GM19397 (cell line): ENCODE results near the gene USP27X.
A peak's percentile ranks its signal among the peaks of the same experiment; 100 is the strongest.

Source experiments
- ATAC-seq: cut with Tn5 transposase; IDR thresholded peaks from one replicate; pipeline ENCODE4 v1.9.1; 2021; ENCODE audit warnings: mild to moderate bottlenecking, moderate library complexity; ENCODE audit not compliant: unreplicated experiment

USP27X gene

DNA sequence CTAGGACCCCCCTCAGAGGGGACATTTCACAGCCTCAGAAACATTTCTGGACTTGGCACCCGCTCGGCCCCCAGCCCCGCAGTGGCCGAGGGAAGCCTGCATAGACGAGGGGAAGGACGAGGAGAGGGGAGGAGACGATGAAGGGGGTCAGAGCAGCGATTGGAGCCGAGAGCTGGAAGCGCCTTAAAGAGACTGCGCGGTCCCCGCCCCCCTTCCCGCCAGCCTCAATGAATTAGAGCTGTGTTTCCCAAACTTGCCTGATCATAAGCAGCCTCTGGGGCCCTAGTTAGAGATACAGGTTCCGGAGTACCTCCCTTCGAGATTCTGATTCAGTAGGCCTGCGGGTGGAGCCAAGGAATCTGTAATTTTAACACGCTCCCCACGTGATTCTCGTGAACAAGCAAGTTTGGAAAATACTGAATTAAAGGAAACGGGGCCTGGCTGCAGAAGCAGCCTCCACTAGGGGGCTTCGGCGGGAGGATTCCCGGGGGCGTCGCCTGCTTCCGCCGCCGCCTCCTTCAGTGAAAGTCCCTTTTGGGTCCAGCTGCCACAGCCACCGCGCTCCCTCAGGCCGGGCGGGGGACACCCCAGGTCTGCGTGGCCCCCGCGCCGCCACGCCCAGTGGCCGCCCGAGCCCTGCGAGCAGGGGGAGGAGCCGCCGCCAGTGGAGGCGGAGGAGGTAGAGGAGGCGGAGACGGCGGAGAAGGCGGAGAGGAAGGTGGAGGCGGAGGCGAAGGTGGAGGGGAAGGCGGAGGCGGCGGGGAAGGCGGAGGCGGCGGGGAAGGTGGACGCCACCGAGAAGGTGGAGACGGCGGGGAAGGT lies at the start of gene USP27X:
TSS of gene USP27X (plus strand) at position 651 of the 822 bp plus-strand sequence. CDS start 824 bp downstream, outside the sequence.
- peak; percentile 98 for ATAC-seq

GRCh38 chrX:49838374-49838773 lies 40.9 kb upstream of the USP27X start:
- no peak for ATAC-seq

GRCh38 chrX:49840679-49841078 lies 38.6 kb upstream of the USP27X start:
- ATAC-seq = no peak

DNA sequence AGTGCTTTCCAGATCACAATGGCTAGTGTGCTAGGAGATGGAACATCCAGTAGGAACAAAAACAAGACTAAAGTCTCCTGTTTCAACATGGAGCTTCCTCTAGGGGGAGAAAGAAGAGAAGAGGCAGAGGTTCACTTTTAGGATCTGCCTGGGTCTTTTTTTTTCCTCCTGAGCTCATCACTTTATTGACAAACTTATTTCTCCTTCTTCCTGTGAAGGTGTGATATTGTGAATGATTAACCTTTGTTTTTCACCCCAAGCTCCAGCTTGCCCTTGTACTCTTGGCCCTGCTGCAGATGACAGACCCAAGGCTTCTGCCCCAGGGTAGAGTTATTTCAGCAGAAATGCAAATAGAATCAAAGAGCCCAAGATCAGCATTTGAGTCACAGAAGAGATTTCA lies 36.7 kb upstream of the USP27X start:
- no peak for ATAC-seq

GRCh38 chrX:49844611-49845010 lies 34.7 kb upstream of the USP27X start:
- ATAC-seq = no peak

GRCh38 chrX:49845701-49846403 lies 33.4 kb upstream of the USP27X start:
- ATAC-seq = no peak

GRCh38 chrX:49846522-49846921 lies 32.8 kb upstream of the USP27X start:
- ATAC-seq = no peak

- no peak for ATAC-seq
These were observed 31.0 kb upstream of the USP27X start for GRCh38 chrX:49848275-49848674.

DNA sequence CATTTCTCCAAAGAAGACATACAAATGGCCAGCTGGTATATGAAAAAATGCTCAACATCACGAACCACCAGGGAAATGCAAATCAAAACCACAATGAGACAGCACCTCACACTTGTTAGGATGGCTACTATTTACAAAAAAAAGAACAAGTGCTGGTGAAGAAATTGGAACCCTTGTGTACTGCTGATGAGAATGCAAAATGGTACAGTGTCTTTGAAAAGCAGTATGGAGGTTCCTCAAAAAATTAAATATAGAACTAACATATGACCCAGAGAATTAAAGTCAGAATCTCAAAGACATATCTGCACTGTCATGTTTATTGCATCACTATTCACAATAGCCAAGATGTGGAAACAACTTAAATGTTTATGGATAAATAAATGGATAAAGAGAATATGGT lies 29.3 kb upstream of the USP27X start:
- ATAC-seq = no peak

GRCh38 chrX:49853661-49854060 lies 25.6 kb upstream of the USP27X start:
- no peak for ATAC-seq

DNA sequence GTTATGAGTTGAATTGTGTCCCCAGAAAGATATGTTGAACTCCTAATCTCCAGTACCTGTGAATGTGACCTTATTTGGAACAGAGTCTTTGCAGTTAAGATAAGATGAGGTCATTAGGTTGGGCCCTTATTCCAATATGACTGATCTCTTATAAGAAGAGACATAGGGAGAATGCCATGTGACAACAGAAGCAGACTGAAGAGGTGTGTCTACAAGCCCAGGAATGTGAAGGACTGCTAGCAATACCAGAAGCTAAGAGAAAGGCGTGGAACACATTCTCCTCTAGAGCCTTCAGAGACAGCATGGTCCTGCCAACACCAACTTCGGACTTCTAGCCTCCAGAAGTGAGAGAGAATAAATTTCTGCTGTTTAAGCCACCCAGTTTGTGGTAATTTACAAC lies 22.5 kb upstream of the USP27X start:
- no peak for ATAC-seq

- ATAC-seq = no peak
These were observed 20.9 kb upstream of the USP27X start for GRCh38 chrX:49858341-49858740.

DNA sequence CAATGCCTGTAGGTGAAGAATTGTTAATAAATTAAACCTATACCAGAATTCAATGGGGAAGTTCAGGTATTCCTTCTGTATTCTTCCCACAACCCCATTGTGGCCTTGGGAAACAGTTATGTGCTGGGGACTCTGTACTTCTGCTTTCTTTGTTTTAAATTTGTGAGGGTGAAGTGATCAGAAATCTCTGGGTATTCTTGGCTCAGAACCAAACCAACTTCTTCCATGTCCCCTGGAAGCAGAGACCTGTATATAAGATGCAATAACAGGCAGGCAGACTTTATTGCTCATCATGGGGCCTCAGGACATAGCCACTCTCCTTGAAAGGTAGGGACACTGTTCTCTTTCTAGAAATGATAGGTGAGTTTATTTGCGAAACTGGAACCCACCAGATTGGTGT lies 19.8 kb upstream of the USP27X start:
- ATAC-seq = no peak

GRCh38 chrX:49860867-49861535 lies 18.3 kb upstream of the USP27X start:
- no peak for ATAC-seq

DNA sequence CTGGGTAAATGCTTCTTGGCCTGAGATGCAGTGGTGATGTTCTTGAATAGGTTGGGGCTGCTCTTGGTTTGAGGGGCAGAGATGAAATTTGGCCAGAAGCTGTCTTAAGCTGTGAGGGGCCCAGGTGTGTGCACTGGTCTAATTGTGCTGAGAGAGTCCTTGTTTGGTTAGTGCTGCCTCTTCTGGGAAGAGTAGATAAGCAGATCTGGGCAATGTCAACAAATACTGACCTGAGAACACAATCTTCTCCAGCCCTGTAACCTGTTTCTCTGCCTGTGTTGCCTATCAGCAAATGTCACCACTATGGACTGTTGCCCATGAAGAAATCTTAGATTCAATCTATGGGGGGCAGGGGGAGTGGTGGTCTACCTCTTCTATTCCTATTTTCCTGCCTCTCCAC lies 17.2 kb upstream of the USP27X start:
- no peak for ATAC-seq

GRCh38 chrX:49868739-49869138 lies 10.5 kb upstream of the USP27X start:
- ATAC-seq = no peak

DNA sequence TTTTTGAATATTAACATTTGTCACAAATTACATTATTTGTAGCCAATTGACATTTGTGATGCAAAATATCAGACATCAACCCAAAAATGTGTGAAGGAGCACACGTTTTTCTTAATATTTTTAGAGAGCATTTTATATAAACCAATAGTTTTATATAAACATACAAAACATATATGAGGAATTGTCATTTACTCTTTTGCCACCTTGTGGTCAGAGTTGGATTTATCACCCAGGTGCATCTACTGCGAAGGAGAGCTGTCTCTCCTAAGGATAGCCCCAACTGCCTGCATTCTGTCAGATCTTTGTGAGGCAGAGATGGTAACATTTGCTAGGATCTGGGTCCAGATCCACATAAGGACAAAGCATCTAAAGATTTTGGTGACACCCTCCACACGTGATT lies 2.5 kb upstream of the USP27X start:
- ATAC-seq = no peak

DNA sequence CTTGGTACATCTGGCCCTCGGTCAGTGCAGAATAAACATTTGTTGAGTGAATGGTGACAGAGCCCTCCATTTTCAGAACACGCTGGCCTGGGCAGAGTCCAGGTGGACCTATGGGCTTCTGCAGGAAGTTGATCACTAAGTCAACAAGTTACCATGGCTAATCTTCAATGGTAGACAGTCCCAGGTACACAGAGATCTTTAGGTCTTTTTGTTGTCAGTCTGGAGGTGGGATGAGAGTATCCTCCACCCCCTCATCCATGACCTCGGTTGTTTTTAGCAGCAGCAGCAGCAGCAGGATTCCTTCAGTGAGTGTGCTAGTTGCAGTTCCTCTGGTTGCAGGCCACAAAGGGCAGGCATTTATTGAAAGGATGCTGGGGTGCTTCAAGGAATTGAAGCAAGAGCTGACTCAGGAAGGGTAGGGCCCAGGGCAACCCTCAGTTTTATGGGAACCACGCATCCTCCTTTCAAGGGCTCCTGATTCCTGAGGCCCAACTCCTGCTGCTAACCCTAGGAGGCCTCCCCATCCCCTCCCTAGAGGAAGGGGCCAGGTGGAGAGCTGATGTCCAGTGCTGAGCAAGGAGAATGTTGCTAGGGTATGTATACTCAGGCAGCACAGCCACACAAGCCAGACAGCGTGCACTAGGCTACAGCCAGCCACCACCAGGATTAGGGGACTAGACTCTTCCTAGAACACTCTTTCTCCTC lies 1.7 kb upstream of the USP27X start:
- no peak for ATAC-seq

DNA sequence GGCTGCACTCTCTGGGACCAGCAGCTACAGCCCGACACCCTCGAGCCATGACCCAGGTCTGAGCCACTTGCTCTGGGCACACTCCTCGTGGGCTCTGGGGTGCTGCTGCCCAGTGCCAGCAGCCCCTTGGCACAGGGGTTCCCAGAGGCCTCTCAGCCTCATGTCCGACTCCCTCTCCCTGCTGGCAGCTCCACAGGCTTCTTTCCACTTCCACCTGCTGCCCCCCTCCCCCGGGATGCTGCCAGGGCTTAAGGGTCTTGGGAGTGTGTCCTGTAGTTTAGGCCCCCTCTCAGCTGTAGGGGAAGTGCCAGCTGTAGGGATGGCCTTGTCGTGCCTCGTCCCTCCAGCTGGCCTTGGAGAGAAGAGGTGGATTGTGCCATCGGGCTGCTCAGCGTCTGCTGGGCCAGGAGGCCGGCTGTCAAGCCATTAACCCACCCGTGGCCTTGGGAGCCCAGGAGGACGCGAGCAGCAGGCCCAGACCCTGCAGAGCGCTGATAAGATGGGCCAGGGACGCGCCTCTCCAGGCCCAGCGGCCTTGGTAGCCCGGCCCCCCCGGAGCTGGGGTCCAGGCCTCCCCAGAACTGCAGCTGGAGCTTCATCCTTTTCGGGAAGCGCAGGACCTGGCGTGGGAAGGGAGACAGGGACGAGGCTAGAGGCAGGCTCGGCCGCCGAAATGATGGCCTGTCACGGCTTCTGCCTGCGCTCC lies 1.0 kb upstream of the USP27X start:
- no peak for ATAC-seq

GRCh38 chrX:49879656-49880277 lies 483 bp downstream of the USP27X start:
- ATAC-seq = no peak
